ENCODE measurements around the gene GSTM4.

DNA sequence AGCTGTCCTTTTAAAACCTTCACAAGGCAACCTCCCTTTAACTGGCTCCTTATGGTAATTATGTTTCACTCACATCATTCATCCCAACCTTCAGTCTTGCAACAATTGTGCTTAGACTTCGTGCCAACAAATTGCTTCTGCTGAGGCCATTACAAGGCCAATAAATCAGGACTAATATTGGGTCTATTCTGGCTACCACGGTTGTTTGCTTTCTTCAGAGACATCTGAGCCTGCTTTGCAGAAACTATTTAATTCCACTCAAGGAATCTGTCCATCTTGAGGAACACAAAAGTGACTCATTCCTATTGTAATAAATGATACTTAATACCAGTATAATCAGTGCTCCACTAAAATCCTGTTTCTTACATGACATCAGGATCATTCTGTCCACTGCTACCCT is 2.6 kb upstream of the GSTM4 start:
- TF ChIP-seq, protein P1, sequence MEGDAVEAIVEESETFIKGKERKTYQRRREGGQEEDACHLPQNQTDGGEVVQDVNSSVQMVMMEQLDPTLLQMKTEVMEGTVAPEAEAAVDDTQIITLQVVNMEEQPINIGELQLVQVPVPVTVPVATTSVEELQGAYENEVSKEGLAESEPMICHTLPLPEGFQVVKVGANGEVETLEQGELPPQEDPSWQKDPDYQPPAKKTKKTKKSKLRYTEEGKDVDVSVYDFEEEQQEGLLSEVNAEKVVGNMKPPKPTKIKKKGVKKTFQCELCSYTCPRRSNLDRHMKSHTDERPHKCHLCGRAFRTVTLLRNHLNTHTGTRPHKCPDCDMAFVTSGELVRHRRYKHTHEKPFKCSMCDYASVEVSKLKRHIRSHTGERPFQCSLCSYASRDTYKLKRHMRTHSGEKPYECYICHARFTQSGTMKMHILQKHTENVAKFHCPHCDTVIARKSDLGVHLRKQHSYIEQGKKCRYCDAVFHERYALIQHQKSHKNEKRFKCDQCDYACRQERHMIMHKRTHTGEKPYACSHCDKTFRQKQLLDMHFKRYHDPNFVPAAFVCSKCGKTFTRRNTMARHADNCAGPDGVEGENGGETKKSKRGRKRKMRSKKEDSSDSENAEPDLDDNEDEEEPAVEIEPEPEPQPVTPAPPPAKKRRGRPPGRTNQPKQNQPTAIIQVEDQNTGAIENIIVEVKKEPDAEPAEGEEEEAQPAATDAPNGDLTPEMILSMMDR (IDR thresholded peaks at IDR 0.05; ENCODE audit: poor library complexity): no peak
- no peak for TF ChIP-seq EZH2phosphoT487 (IDR thresholded peaks at IDR 0.05; ENCODE audit: low read depth, severe bottlenecking, unreplicated experiment)

All from hepatocyte (in vitro differentiated cells).